Measurements from ENCODE around the gene PSME2. TPM values are rescaled to one million over a fixed set of nuclear protein-coding genes. Genes with fewer than 3 reads are reported as not detected.

PSME2 gene
- total RNA-seq, 1 experiment from 2014 or later: 126 TPM

GRCh38 chr14:24136684-24137528, 9.5 kb downstream of the PSME2 start:
- Histone ChIP-seq H2AK5ac (ENCODE audit: insufficient read length, low read length) (no peak overlapping the region), H4K20me1 (ENCODE audit: control insufficient read depth, insufficient read depth, insufficient read length) (no peaks in the 10 kb centered on the region), H2BK20ac (ENCODE audit: low read depth, low read length, poor library complexity, severe bottlenecking) (no peak overlapping the region), H4K5ac (ENCODE audit: insufficient read length, low read depth, low read length) (no peak overlapping the region), H4K91ac (ENCODE audit: insufficient read length, low read depth, low read length) (no peak overlapping the region), H3K23me2 (ENCODE audit: insufficient read length, low read depth, low read length, poor library complexity, severe bottlenecking) (peaks cover 10% of the 10 kb centered on the region), H3K79me2 (ENCODE audit: insufficient read depth, low read length) (peaks cover 3% of the 10 kb centered on the region; the same call in 1 of the 2 replicates), H3K18ac (ENCODE audit: insufficient read length, low read depth, low read length) (no peak overlapping the region), H3T11ph (ENCODE audit: low read length) (no peak overlapping the region), H2BK15ac (ENCODE audit: low read depth, low read length) (no peak overlapping the region), H2BK12ac (ENCODE audit: insufficient read length, low read depth, low read length) (no peak overlapping the region), H3K9ac (ENCODE audit: extremely low read depth, insufficient read length, low read length) (no peak overlapping the region), H2BK120ac (ENCODE audit: low read depth, low read length, poor library complexity, severe bottlenecking) (no peak overlapping the region), H3K23ac (ENCODE audit: insufficient read length, low read depth, low read length) (no peak overlapping the region), H3K56ac (ENCODE audit: insufficient read length, low read depth, low read length) (no peak overlapping the region), H3K14ac (ENCODE audit: insufficient read depth, low read length) (no peak overlapping the region), H3K4me2 (ENCODE audit: insufficient read depth, insufficient read length, low read length) (peak overlapping the region; percentile 58), H3K27me3 (ENCODE audit: insufficient read depth, low read length) (no peaks in the 10 kb centered on the region), H4K8ac (replicated peaks; ENCODE audit: insufficient read length, low read depth, low read length) (no peak overlapping the region), H2AFZ (ENCODE audit: low read length) (no peak overlapping the region), H3K79me1 (ENCODE audit: insufficient read depth, low read depth, low read length, poor library complexity, severe bottlenecking) (peaks cover 2% of the 10 kb centered on the region), H2BK5ac (ENCODE audit: insufficient read length, low read length) (no peak overlapping the region), H3K4me1 (ENCODE audit: insufficient read depth, low read length) (no peaks in the 10 kb centered on the region), H3K9me3 (ENCODE audit: control insufficient read depth, low read depth, low read length) (no peaks in the 10 kb centered on the region), H3K4ac (ENCODE audit: low read depth, low read length) (no peak overlapping the region), H3K27ac (ENCODE audit: insufficient read length, low read depth, low read length) (no peak overlapping the region)
- Mint-ChIP-seq H3K27me3 (ENCODE audit: low read depth) (no peaks in the 10 kb centered on the region), H3K9me3 (0 out of 5 replicates have a peak, but pooled peaks cover 0 to 2% of the 10 kb centered on the region in 2 experiments), H3K4me3 (peak overlapping the region; percentile 82 to 85), H3K27ac (peak overlapping the region in 2 of 3 experiments; percentile 53 to 75; a peak in 2 of 7 replicates), H3K4me1 (peaks cover 30 to 33% of the 10 kb centered on the region in 2 experiments), H3K36me3 (ENCODE audit: insufficient read depth in 1 of 3, low read depth in 3 of 3) (peaks cover 22 to 34% (median 27%) of the 10 kb centered on the region in 3 experiments)
- DNase-seq: no peak
- no CpG with 5 or more reads among the region's 13 CpGs for WGBS (ENCODE audit: extremely low coverage, insufficient read length, low lambda C conversion rate)
- TF ChIP-seq, protein P1, sequence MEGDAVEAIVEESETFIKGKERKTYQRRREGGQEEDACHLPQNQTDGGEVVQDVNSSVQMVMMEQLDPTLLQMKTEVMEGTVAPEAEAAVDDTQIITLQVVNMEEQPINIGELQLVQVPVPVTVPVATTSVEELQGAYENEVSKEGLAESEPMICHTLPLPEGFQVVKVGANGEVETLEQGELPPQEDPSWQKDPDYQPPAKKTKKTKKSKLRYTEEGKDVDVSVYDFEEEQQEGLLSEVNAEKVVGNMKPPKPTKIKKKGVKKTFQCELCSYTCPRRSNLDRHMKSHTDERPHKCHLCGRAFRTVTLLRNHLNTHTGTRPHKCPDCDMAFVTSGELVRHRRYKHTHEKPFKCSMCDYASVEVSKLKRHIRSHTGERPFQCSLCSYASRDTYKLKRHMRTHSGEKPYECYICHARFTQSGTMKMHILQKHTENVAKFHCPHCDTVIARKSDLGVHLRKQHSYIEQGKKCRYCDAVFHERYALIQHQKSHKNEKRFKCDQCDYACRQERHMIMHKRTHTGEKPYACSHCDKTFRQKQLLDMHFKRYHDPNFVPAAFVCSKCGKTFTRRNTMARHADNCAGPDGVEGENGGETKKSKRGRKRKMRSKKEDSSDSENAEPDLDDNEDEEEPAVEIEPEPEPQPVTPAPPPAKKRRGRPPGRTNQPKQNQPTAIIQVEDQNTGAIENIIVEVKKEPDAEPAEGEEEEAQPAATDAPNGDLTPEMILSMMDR (conservative IDR thresholded peaks at IDR 0.05): no peak
